Urinary bladder (tissue), 4 donors: ENCODE measurements around the gene CDH24. TPM values are rescaled to one million over a fixed set of nuclear protein-coding genes. Genes with fewer than 3 reads are reported as not detected.

Source experiments
- DNase-seq: peaks from one replicate; pipeline ENCODE4 v3.0.0-alpha.2; 2015; ENCODE audit errors: extremely low spot score
- H3K27ac ChIP-seq: one replicate; pipeline ENCODE4 v1.5.1; 2013; ENCODE audit warnings: low read depth, mild to moderate bottlenecking, moderate library complexity
- H3K36me3 ChIP-seq: one replicate; pipeline ENCODE4 v1.6.1; 2013; ENCODE audit warnings: mild to moderate bottlenecking, moderate library complexity; ENCODE audit not compliant: insufficient read depth
- H3K4me1 ChIP-seq: one replicate; pipeline ENCODE4 v1.6.1; 2013; ENCODE audit warnings: mild to moderate bottlenecking, moderate library complexity; ENCODE audit not compliant: insufficient read depth
- H3K4me3 ChIP-seq: one replicate; pipeline ENCODE4 v1.5.1; 2013; ENCODE audit warnings: low read depth, low read length
- WGBS: extraction: QIAGEN DNeasy Blood & Tissue Kit; methylation state at CpG from one replicate; pipeline ENCODE4 v1.1.7; 2013; 5-methylcytosine and 5-hydroxymethylcytosine counted together
- polyA plus RNA-seq: library from polyadenylated mRNA; stranded (reverse); fragments of 200-250 nt; gene quantifications from one replicate; pipeline ENCODE4 v1.2.3, GENCODE V29; 2013
- total RNA-seq: library from RNA; depleted of rRNA; stranded (reverse); fragments of >200 nt; gene quantifications from one replicate; pipeline ENCODE4 v1.2.3, GENCODE V29; 2014
- donor health status: healthy with polysubstance abuse.
- donor health status: healthy.

CDH24 gene
- total and polyA plus RNA-seq, 2 donors: 4.4 to 6.4 TPM

- no peak overlapping the region for H3K27ac ChIP-seq
- H3K4me1 ChIP-seq: no peaks in the 10 kb centered on the region
- no peak overlapping the region for H3K4me3 ChIP-seq
- 80% methylated on average over 5 of the region's 5 CpGs for WGBS
- no peak for DNase-seq
- H3K36me3 ChIP-seq: no peaks in the 10 kb centered on the region
Observed at GRCh38 chr14:23051141-23052057, 5.9 kb downstream of the CDH24 start.

- WGBS: 97% methylated on average over 9 of the region's 9 CpGs
- H3K4me1 ChIP-seq: no peaks in the 10 kb centered on the region
Observed at GRCh38 chr14:23049011-23049410, 8.3 kb downstream of the CDH24 start.

GRCh38 chr14:23047751-23048693, 9.3 kb downstream of the CDH24 start:
- no peaks in the 10 kb centered on the region for H3K4me1 ChIP-seq
- H3K27ac ChIP-seq: no peak overlapping the region
- 76% methylated on average over 85 of the region's 85 CpGs for WGBS
- DNase-seq: no peak
- no peaks in the 10 kb centered on the region for H3K36me3 ChIP-seq
- no peak overlapping the region for H3K4me3 ChIP-seq

More at GRCh38 chr14:23049011-23049410, 8.3 kb downstream of the CDH24 start:
- H3K4me3 ChIP-seq: no peak overlapping the region
- DNase-seq: no peak
- no peak overlapping the region for H3K27ac ChIP-seq
- no peaks in the 10 kb centered on the region for H3K36me3 ChIP-seq

- no peak overlapping the region for H3K27ac ChIP-seq
- no peaks in the 10 kb centered on the region for H3K36me3 ChIP-seq
- no peak for DNase-seq
- no peak overlapping the region for H3K4me3 ChIP-seq
- WGBS: 67% methylated on average over 6 of the region's 6 CpGs
- no peaks in the 10 kb centered on the region for H3K4me1 ChIP-seq
Observed at GRCh38 chr14:23047034-23047634, 10.2 kb downstream of the CDH24 start.

GRCh38 chr14:23045419-23046357, 11.6 kb downstream of the CDH24 start:
- 86% methylated on average over 13 of the region's 13 CpGs for WGBS
- Histone ChIP-seq H3K36me3 (no peaks in the 10 kb centered on the region), H3K4me3 (no peak overlapping the region), H3K4me1 (no peaks in the 10 kb centered on the region), H3K27ac (no peak overlapping the region)
- no peak for DNase-seq

- DNase-seq: no peak
- Histone ChIP-seq H3K27ac (no peak overlapping the region), H3K4me1 (no peaks in the 10 kb centered on the region), H3K4me3 (no peak overlapping the region), H3K36me3 (no peaks in the 10 kb centered on the region)
- WGBS: 83% methylated on average over 8 of the region's 8 CpGs
Observed at GRCh38 chr14:23044840-23045239, 12.5 kb downstream of the CDH24 start.

GRCh38 chr14:23043754-23044153, 13.6 kb downstream of the CDH24 start:
- 72% methylated on average over 3 of the region's 3 CpGs for WGBS
- DNase-seq: no peak
- no peak overlapping the region for H3K4me3 ChIP-seq
- no peaks in the 10 kb centered on the region for H3K4me1 ChIP-seq
- no peaks in the 10 kb centered on the region for H3K36me3 ChIP-seq
- no peak overlapping the region for H3K27ac ChIP-seq

- no peak overlapping the region for H3K4me3 ChIP-seq
- DNase-seq: no peak
- H3K27ac ChIP-seq: no peak overlapping the region
- WGBS: 83% methylated on average over 6 of the region's 6 CpGs
- H3K36me3 ChIP-seq: no peaks in the 10 kb centered on the region
- H3K4me1 ChIP-seq: no peaks in the 10 kb centered on the region
Observed at GRCh38 chr14:23043145-23043544, 14.2 kb downstream of the CDH24 start.

GRCh38 chr14:23042162-23042965, 15.0 kb downstream of the CDH24 start, which contains the start of gene PSMB11:
TSS of gene PSMB11 (plus strand) at chr14:23042212. CDS start at chr14:23042226, 14 bp downstream.
- Histone ChIP-seq H3K4me1 (no peaks in the 10 kb centered on the region), H3K27ac (no peak within 1 kb of the TSS), H3K36me3 (no peaks in the 10 kb centered on the region), H3K4me3 (no peak within 1 kb of the TSS)
- 95% methylated on average over 36 of the region's 36 CpGs for WGBS
- DNase-seq: no peak

GRCh38 chr14:23041729-23042128, 15.6 kb downstream of the CDH24 start:
- Histone ChIP-seq H3K4me3 (no peak overlapping the region), H3K36me3 (no peaks in the 10 kb centered on the region), H3K27ac (no peak overlapping the region), H3K4me1 (no peaks in the 10 kb centered on the region)
- DNase-seq: no peak
- 81% methylated on average over 8 of the region's 8 CpGs for WGBS

- WGBS: 89% methylated on average over 4 of the region's 4 CpGs
- H3K4me1 ChIP-seq: no peaks in the 10 kb centered on the region
- H3K36me3 ChIP-seq: no peaks in the 10 kb centered on the region
- no peak overlapping the region for H3K4me3 ChIP-seq
- no peak for DNase-seq
- H3K27ac ChIP-seq: no peak overlapping the region
Observed at GRCh38 chr14:23040100-23040499, 17.2 kb downstream of the CDH24 start.
